Peyer's patch (tissue), 4 donors: ENCODE measurements around the gene ASB6.

Experiments used
- POLR2A ChIP-seq, 2 donors: fragments of 450-650 bp; IDR thresholded peaks; one replicate each; pipeline ENCODE4 v1.5.1; 2017; ENCODE audit warnings: antibody characterized with exemption in 2 of 2, mild to moderate bottlenecking in 2 of 2, moderate library complexity in 2 of 2
- TF ChIP-seq, protein P1 (sequence below), 6 experiments: fragments of 450-650 bp in 4 of 6; fragments of 200-600 bp in 2 of 6; sonication (generic) in 1 of 6; IDR thresholded peaks; one replicate each; pipeline ENCODE4 v1.5.1; 2017 to 2019; ENCODE audit warnings: antibody characterized with exemption in 6 of 6, mild to moderate bottlenecking in 3 of 6, moderate library complexity in 1 of 6

DNA sequence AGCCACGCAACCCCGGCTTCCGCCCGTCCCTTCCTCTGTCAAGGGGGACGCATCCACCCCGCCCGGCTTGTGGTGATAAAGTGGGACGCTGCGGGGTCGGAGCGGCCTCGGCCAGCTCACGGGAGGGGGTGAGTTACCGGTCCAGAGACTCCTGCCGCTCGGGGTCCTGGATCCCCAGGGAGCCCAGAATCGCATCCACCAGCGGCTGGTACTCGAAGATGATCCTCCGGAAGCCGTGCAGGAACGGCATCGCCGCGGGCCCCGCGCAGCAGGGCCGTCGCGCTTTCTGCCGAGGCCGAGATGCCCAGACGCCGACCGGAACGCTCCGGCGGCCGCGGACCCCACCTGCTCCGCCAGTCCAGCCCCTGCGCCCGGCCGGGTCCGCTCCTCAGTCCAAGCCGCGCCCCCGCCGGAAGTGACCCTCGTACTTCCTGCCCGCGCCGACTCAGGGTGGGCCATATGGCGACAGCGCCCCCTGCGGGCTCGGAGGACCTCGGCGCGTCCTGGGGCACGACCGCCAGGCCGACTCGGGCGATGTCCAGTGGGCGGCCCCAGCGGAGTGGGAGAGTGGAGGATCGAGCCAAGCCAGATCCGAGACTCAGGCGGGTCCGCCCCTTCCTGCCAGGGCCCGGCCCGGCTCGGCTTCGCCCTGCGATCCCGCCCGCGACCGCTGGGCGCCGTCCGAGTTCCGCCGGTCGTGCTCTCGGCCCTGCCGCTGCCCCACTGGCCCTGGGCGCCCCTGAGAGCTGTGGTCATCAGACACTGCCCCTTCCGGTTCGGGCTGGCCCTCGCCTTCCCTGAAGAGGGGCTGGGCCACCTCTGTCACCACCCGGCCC lies at the start of gene ASB6:
- TF ChIP-seq, protein P1, sequence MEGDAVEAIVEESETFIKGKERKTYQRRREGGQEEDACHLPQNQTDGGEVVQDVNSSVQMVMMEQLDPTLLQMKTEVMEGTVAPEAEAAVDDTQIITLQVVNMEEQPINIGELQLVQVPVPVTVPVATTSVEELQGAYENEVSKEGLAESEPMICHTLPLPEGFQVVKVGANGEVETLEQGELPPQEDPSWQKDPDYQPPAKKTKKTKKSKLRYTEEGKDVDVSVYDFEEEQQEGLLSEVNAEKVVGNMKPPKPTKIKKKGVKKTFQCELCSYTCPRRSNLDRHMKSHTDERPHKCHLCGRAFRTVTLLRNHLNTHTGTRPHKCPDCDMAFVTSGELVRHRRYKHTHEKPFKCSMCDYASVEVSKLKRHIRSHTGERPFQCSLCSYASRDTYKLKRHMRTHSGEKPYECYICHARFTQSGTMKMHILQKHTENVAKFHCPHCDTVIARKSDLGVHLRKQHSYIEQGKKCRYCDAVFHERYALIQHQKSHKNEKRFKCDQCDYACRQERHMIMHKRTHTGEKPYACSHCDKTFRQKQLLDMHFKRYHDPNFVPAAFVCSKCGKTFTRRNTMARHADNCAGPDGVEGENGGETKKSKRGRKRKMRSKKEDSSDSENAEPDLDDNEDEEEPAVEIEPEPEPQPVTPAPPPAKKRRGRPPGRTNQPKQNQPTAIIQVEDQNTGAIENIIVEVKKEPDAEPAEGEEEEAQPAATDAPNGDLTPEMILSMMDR (IDR thresholded peaks at IDR 0.05): peak; percentile 96 to 100 (median 100)
- peak; percentile 62 to 80 for TF ChIP-seq POLR2A (IDR thresholded peaks at IDR 0.05)
